Astrocyte (in vitro differentiated cells and primary cell): ENCODE measurements around the gene OR2A14. TPM values are rescaled to one million over a fixed set of nuclear protein-coding genes. Genes with fewer than 3 reads are reported as not detected.

Source experiments
- DNase-seq: peaks from one replicate; pipeline ENCODE4 v3.0.0-alpha.2; 2010; ENCODE audit warnings: low read depth
- FAIRE-seq: peaks from 2 replicates; lab custom pipeline; 2011; peaks lifted over from hg19 to GRCh38; lab: Jason Lieb, UNC
- H2AFZ ChIP-seq: 2 replicates; pipeline ENCODE4 v1.6.0; 2012; ENCODE audit warnings: low read depth, low read length, inconsistent platforms
- H3K27ac ChIP-seq: 2 replicates; pipeline ENCODE4 v1.5.1; 2011; ENCODE audit warnings: low read depth, low read length, inconsistent platforms
- H3K27me3 ChIP-seq: 2 replicates; pipeline ENCODE4 v1.6.0; 2011; ENCODE audit warnings: low read length, inconsistent platforms; ENCODE audit not compliant: insufficient read depth
- H3K36me3 ChIP-seq: 2 replicates; pipeline ENCODE4 v1.5.1; 2011; ENCODE audit warnings: low read length, inconsistent platforms; ENCODE audit not compliant: insufficient read depth
- H3K4me1 ChIP-seq: 2 replicates; pipeline ENCODE4 v1.5.1; 2011; ENCODE audit warnings: low read length, inconsistent platforms; ENCODE audit not compliant: insufficient read depth
- H3K4me2 ChIP-seq: 2 replicates; pipeline ENCODE4 v1.6.0; 2012; ENCODE audit warnings: low read length, inconsistent platforms
- H3K4me3 ChIP-seq: 2 replicates; pipeline ENCODE4 v1.5.1; 2011; ENCODE audit warnings: low read depth, mild to moderate bottlenecking, low read length, inconsistent platforms; ENCODE audit not compliant: insufficient read depth
- H3K79me2 ChIP-seq: 2 replicates; pipeline ENCODE4 v1.6.0; 2012; ENCODE audit warnings: mild to moderate bottlenecking, low read length, inconsistent platforms; ENCODE audit not compliant: insufficient read depth
- H3K9ac ChIP-seq: 2 replicates; pipeline ENCODE4 v1.6.0; 2012; ENCODE audit warnings: mild to moderate bottlenecking, low read length, inconsistent platforms
- H3K9me3 ChIP-seq: 2 replicates; pipeline ENCODE4 v1.5.1; 2012; ENCODE audit warnings: low read depth, mild to moderate bottlenecking, low read length, inconsistent platforms; ENCODE audit not compliant: insufficient read depth
- H4K20me1 ChIP-seq: 2 replicates; pipeline ENCODE4 v1.6.0; 2012; ENCODE audit warnings: low read length, inconsistent platforms; ENCODE audit not compliant: insufficient read depth
- H3K27ac Mint-ChIP-seq: one replicate; pipeline ENCODE4 v1.8.0; 2021; ENCODE audit warnings: mild to moderate bottlenecking, mixed read lengths; ENCODE audit not compliant: unreplicated experiment
- H3K27me3 Mint-ChIP-seq: one replicate; pipeline ENCODE4 v1.8.0; 2021; ENCODE audit warnings: low read depth, mixed read lengths; ENCODE audit not compliant: unreplicated experiment
- H3K36me3 Mint-ChIP-seq: one replicate; pipeline ENCODE4 v1.8.0; 2021; ENCODE audit warnings: low read depth, mixed read lengths; ENCODE audit not compliant: unreplicated experiment
- H3K4me1 Mint-ChIP-seq: one replicate; pipeline ENCODE4 v1.8.0; 2021; ENCODE audit warnings: low read depth, mixed read lengths; ENCODE audit not compliant: unreplicated experiment
- H3K4me3 Mint-ChIP-seq: one replicate; pipeline ENCODE4 v1.8.0; 2021; ENCODE audit warnings: mild to moderate bottlenecking, moderate library complexity, mixed read lengths; ENCODE audit not compliant: unreplicated experiment
- H3K9me3 Mint-ChIP-seq: one replicate; pipeline ENCODE4 v1.8.0; 2021; ENCODE audit warnings: mild to moderate bottlenecking, mixed read lengths; ENCODE audit not compliant: unreplicated experiment
- CTCF ChIP-seq: IDR thresholded peaks from 2 replicates; pipeline ENCODE4 v1.5.1; 2011; ENCODE audit warnings: low read depth, mild to moderate bottlenecking, inconsistent platforms, low read length, moderate library complexity; ENCODE audit not compliant: insufficient read depth
- EZH2 ChIP-seq: IDR thresholded peaks from 2 replicates; pipeline ENCODE4 v1.6.1; 2012; ENCODE audit warnings: mild to moderate bottlenecking, low read length, inconsistent platforms; ENCODE audit not compliant: insufficient read depth
- total RNA-seq: library from RNA; stranded (reverse); gene quantifications from 2 replicates; pipeline ENCODE4 v1.2.1, GENCODE V29; 2021

Gene OR2A14
- total RNA-seq, 1 donor from 2014 or later = not detected

DNA sequence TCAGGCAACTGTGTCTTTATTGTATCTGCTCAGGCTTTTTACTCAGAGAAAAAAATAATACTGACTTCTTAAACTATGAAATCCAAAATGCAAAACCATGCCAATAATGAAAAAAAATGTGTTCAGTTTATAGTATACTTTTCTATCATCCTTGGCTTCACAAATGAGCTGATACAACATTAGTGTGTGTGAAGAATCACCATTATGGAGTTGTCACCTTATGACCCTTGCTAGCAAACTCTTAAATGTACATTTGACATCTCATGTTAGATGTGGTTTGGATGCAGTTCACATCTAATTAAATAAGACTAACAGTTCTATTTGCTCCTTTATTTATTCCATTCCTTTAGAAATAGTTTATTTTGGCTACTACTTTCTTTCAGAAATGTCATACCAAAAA, 17.8 kb upstream of the OR2A14 start:
- Histone ChIP-seq H3K27ac (no peak overlapping the region), H3K36me3 (no peaks in the 10 kb centered on the region), H3K4me2 (no peak overlapping the region), H2AFZ (no peak overlapping the region), H3K27me3 (no peaks in the 10 kb centered on the region), H3K4me3 (no peak overlapping the region), H3K9me3 (no peaks in the 10 kb centered on the region), H3K9ac (no peak overlapping the region), H3K4me1 (no peaks in the 10 kb centered on the region), H3K79me2 (no peaks in the 10 kb centered on the region), H4K20me1 (no peaks in the 10 kb centered on the region)
- FAIRE-seq (no peak), DNase-seq (no peak)
- Mint-ChIP-seq H3K9me3 (no peaks in the 10 kb centered on the region), H3K27me3 (no peaks in the 10 kb centered on the region), H3K36me3 (no peaks in the 10 kb centered on the region), H3K27ac (no peak overlapping the region), H3K4me3 (no peak overlapping the region), H3K4me1 (no peaks in the 10 kb centered on the region)
- TF ChIP-seq CTCF = no peak

- H4K20me1 ChIP-seq = no peaks in the 10 kb centered on the region
- H3K9ac ChIP-seq = no peak within 1 kb of the TSS
- H3K4me3 ChIP-seq = no peak within 1 kb of the TSS
- DNase-seq (no peak), FAIRE-seq (no peak)
- H3K36me3 ChIP-seq = no peaks in the 10 kb centered on the region
- H2AFZ ChIP-seq = no peak within 1 kb of the TSS
- TF ChIP-seq EZH2 = no peak
- no peak for TF ChIP-seq CTCF
- Mint-ChIP-seq H3K4me1 (no peaks in the 10 kb centered on the region), H3K27me3 (no peaks in the 10 kb centered on the region), H3K4me3 (no peak within 1 kb of the TSS), H3K9me3 (no peaks in the 10 kb centered on the region), H3K36me3 (no peaks in the 10 kb centered on the region), H3K27ac (no peak within 1 kb of the TSS)
- no peak within 1 kb of the TSS for H3K4me2 ChIP-seq
- H3K27ac ChIP-seq = no peak within 1 kb of the TSS
- no peaks in the 10 kb centered on the region for H3K79me2 ChIP-seq
- no peaks in the 10 kb centered on the region for H3K4me1 ChIP-seq
- H3K9me3 ChIP-seq = no peaks in the 10 kb centered on the region
- no peaks in the 10 kb centered on the region for H3K27me3 ChIP-seq
Measured at GRCh38 chr7:144109283-144109682, 13.7 kb upstream of the OR2A14 start, which contains the start of gene OR2A2. TSS of gene OR2A2 (plus strand) at chr7:144109583. CDS start at chr7:144109583, 0 bp downstream.

GRCh38 chr7:144110272-144110671, 12.7 kb upstream of the OR2A14 start:
- FAIRE-seq (no peak), DNase-seq (no peak)
- Histone ChIP-seq H3K27me3 (no peaks in the 10 kb centered on the region), H3K79me2 (no peaks in the 10 kb centered on the region), H3K4me2 (no peak overlapping the region), H3K36me3 (no peaks in the 10 kb centered on the region), H3K9ac (no peak overlapping the region), H4K20me1 (no peaks in the 10 kb centered on the region), H3K27ac (no peak overlapping the region), H2AFZ (no peak overlapping the region), H3K9me3 (no peaks in the 10 kb centered on the region), H3K4me3 (no peak overlapping the region), H3K4me1 (no peaks in the 10 kb centered on the region)
- Mint-ChIP-seq H3K36me3 (no peaks in the 10 kb centered on the region), H3K9me3 (no peaks in the 10 kb centered on the region), H3K4me3 (no peak overlapping the region), H3K27me3 (no peaks in the 10 kb centered on the region), H3K4me1 (no peaks in the 10 kb centered on the region), H3K27ac (no peak overlapping the region)
- TF ChIP-seq EZH2 (no peak), CTCF (no peak)
